AG04449 (cell line): ENCODE measurements around the gene ANKRD40.
A peak's percentile ranks its signal among the peaks of the same experiment; 100 is the strongest.

Experiments
- CTCF ChIA-PET: fragments of 350-600 bp; formaldehyde crosslinking; extraction: SDS; loops from one replicate; lab custom pipeline; 2021; ENCODE audit warnings: antibody characterized with exemption; lab: Yijun Ruan, JAX
- POLR2A ChIA-PET: fragments of 400-600, 350-600 bp; formaldehyde crosslinking; extraction: SDS; loops from one replicate; lab custom pipeline; 2020; ENCODE audit warnings: antibody characterized with exemption, inconsistent platforms; lab: Yijun Ruan, JAX
- DNase-seq: peaks from one replicate; pipeline ENCODE4 v3.0.0-alpha.2; 2010; ENCODE audit warnings: low read depth, low spot score
- H3K4me3 ChIP-seq: 2 replicates; pipeline ENCODE4 v1.5.1; 2011; ENCODE audit warnings: low read depth, mild to moderate bottlenecking, control low read depth, low read length
- TF ChIP-seq, protein P1 (sequence below): IDR thresholded peaks from one replicate; pipeline ENCODE4 v1.5.1; 2011; ENCODE audit warnings: mild to moderate bottlenecking, moderate library complexity, low read length, control low read depth, inconsistent platforms; ENCODE audit not compliant: insufficient read depth; ENCODE audit errors: missing control alignments

Gene ANKRD40

GRCh38 chr17:50668838-50669581 is 38.7 kb downstream of the ANKRD40 start:
- no peak for DNase-seq
- CTCF ChIA-PET, result interaction anchor here (1.6 to 3.7 kb wide), 5 partner anchors 11 to 119 kb away, joined by 5 to 23 read pairs (median 11); partner anchors contain the start of gene ABCC3

DNA sequence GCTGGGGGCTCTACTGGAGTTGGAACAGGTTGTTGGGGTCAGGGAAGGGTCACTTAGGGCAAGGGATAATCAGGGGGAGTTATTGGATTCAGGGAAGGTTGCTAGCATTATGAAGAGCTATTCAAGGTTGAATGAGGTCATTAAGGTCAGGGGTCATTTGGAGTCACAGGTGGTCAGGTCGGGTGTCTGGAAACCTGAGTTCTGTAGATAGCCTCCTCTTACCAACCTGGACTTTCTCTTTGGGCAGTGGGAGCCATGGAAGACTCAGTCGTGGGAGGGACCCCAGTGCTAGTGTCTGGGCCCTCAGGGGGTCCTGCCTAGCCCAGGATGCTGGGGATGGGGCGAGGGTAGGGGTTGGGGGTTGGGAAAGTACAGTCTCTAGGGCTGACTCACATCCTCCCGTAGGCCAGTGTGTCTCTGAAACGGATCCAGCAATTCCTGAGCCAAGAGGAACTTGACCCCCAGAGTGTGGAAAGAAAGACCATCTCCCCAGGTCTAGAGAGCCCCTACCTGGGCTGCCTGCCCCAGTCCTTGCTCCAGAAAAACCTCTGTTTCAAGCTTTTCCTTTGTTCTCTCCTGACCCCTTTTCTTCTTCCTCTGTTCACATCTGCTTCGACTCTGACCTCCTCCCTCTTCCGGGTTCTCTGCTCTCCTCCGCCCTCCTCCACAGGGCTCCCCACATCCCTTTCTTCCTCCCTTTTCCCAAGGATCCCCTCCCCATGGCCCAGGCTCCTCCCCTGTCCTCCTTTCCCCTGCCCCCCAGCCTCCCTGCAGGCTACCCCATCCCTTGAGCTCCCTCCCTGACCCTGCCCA is 39.5 kb downstream of the ANKRD40 start:
- CTCF ChIA-PET, result interaction anchor here (1.6 to 3.7 kb wide), 4 partner anchors 12 to 118 kb away, joined by 5 to 23 read pairs (median 12); no protein-coding TSS in a partner anchor
- DNase-seq, result no peak
- H3K4me3 ChIP-seq, result peak overlapping the region; percentile 3
- TF ChIP-seq, protein P1, sequence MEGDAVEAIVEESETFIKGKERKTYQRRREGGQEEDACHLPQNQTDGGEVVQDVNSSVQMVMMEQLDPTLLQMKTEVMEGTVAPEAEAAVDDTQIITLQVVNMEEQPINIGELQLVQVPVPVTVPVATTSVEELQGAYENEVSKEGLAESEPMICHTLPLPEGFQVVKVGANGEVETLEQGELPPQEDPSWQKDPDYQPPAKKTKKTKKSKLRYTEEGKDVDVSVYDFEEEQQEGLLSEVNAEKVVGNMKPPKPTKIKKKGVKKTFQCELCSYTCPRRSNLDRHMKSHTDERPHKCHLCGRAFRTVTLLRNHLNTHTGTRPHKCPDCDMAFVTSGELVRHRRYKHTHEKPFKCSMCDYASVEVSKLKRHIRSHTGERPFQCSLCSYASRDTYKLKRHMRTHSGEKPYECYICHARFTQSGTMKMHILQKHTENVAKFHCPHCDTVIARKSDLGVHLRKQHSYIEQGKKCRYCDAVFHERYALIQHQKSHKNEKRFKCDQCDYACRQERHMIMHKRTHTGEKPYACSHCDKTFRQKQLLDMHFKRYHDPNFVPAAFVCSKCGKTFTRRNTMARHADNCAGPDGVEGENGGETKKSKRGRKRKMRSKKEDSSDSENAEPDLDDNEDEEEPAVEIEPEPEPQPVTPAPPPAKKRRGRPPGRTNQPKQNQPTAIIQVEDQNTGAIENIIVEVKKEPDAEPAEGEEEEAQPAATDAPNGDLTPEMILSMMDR, result no peak
- POLR2A ChIA-PET, result interaction anchor here (1.8 kb wide), 1 partner anchor 29 kb away, joined by 4 read pairs; no protein-coding TSS in a partner anchor

More at GRCh38 chr17:50668838-50669581, 38.7 kb downstream of the ANKRD40 start:
- POLR2A ChIA-PET, result interaction anchor here (0.9 to 1.8 kb wide), 2 partner anchors 15 to 30 kb away, joined by 3 to 4 read pairs; no protein-coding TSS in a partner anchor
- H3K4me3 ChIP-seq, result no peak overlapping the region
- TF ChIP-seq, protein P1, result no peak

- CTCF ChIA-PET, result interaction anchor here (1.6 to 3.7 kb wide), 4 partner anchors 13 to 117 kb away, joined by 5 to 23 read pairs (median 12); no protein-coding TSS in a partner anchor
- POLR2A ChIA-PET, result interaction anchor here (1.8 kb wide), 1 partner anchor 29 kb away, joined by 4 read pairs; no protein-coding TSS in a partner anchor
- TF ChIP-seq, protein P1, result no peak
- H3K4me3 ChIP-seq, result no peak overlapping the region
- no peak for DNase-seq
Measured at GRCh38 chr17:50667259-50668024, 40.3 kb downstream of the ANKRD40 start.

GRCh38 chr17:50666316-50666715 is 41.4 kb downstream of the ANKRD40 start:
- no peak overlapping the region for H3K4me3 ChIP-seq
- no peak for DNase-seq
- CTCF ChIA-PET, result interaction anchor here (1.3 to 3.3 kb wide), 2 partner anchors 36 to 116 kb away, joined by 3 to 14 read pairs; no protein-coding TSS in a partner anchor
- POLR2A ChIA-PET, result no interaction called here
- TF ChIP-seq, protein P1, result no peak

DNA sequence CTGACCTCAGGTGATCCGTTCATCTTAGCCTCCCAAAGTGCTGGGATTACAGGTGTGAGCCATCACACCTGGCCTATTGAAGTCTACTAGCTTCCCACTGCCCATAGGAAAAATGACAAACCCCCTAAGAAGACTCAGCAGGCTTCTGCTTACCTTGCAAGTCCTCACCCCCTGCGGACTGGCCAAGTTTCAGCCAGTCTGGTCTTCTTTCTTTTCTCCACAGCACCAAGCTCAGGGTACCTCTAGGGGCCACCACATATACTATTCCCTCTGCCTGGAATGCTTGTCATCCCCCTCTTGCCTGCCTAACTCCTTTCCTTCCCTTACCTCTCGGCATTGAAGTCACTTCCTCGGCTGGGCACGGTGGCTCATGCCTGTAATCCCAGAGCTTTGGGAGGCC is 41.9 kb downstream of the ANKRD40 start:
- DNase-seq, result no peak
- TF ChIP-seq, protein P1, result no peak
- CTCF ChIA-PET, result interaction anchor here (1.3 to 3.3 kb wide), 2 partner anchors 35 to 115 kb away, joined by 3 to 14 read pairs; no protein-coding TSS in a partner anchor
- H3K4me3 ChIP-seq, result no peak overlapping the region
- POLR2A ChIA-PET, result no interaction called here
